Endodermal cell (in vitro differentiated cells): Measurements from ENCODE around the gene ZNF618. TPM values are rescaled to one million over a fixed set of nuclear protein-coding genes. Genes with fewer than 3 reads are reported as not detected.

Experiments
- DNase-seq: peaks from one replicate; pipeline ENCODE4 v3.0.0-alpha.2; 2017
- H3K27ac ChIP-seq: 2 replicates; pipeline ENCODE4 v1.5.1; 2013; ENCODE audit warnings: mild to moderate bottlenecking, low read depth, low read length, moderate library complexity
- H3K27me3 ChIP-seq: 2 replicates; pipeline ENCODE4 v1.6.1; 2013; ENCODE audit warnings: mild to moderate bottlenecking, low read length, moderate library complexity; ENCODE audit not compliant: insufficient read depth, control insufficient read depth, poor library complexity, severe bottlenecking
- H3K36me3 ChIP-seq: 2 replicates; pipeline ENCODE4 v1.7.0; 2013; ENCODE audit warnings: mild to moderate bottlenecking, low read length, moderate library complexity; ENCODE audit not compliant: control insufficient read depth, insufficient read depth
- H3K4me1 ChIP-seq: one replicate; pipeline ENCODE4 v1.7.0; 2013; ENCODE audit warnings: low read length; ENCODE audit not compliant: control insufficient read depth, insufficient read depth
- H3K4me3 ChIP-seq: 2 replicates; pipeline ENCODE4 v1.5.1; 2013; ENCODE audit warnings: mild to moderate bottlenecking, low read length, moderate library complexity
- H3K9ac ChIP-seq: 2 replicates; pipeline ENCODE4 v1.6.1; 2013; ENCODE audit warnings: mild to moderate bottlenecking, low read length, moderate library complexity; ENCODE audit not compliant: poor library complexity, severe bottlenecking; ENCODE audit errors: extremely low read depth
- H3K9me3 ChIP-seq: 2 replicates; pipeline ENCODE4 v1.6.1; 2013; ENCODE audit warnings: mild to moderate bottlenecking, low read length, moderate library complexity; ENCODE audit not compliant: control insufficient read depth
- H3K27ac Mint-ChIP-seq: 2 replicates; pipeline ENCODE4 v1.8.0; 2020; ENCODE audit warnings: mixed read lengths
- H3K27me3 Mint-ChIP-seq: 2 replicates; pipeline ENCODE4 v1.8.0; 2021; ENCODE audit warnings: mild to moderate bottlenecking, mixed read lengths; ENCODE audit not compliant: insufficient read depth
- H3K36me3 Mint-ChIP-seq: 2 replicates; pipeline ENCODE4 v1.8.0; 2020; ENCODE audit warnings: low read depth, mixed read lengths
- H3K4me1 Mint-ChIP-seq: 2 replicates; pipeline ENCODE4 v1.8.0; 2020; ENCODE audit warnings: mixed read lengths
- H3K4me3 Mint-ChIP-seq: 2 replicates; pipeline ENCODE4 v1.8.0; 2020; ENCODE audit warnings: mild to moderate bottlenecking, moderate library complexity, mixed read lengths
- H3K9me3 Mint-ChIP-seq: 2 replicates; pipeline ENCODE4 v1.8.0; 2020; ENCODE audit warnings: mild to moderate bottlenecking, mixed read lengths
- CTCF ChIP-seq: fragments of 200-600 bp; sonication (generic); conservative IDR thresholded peaks from 2 replicates; pipeline ENCODE4 v1.5.0; 2021; ENCODE audit warnings: antibody characterized with exemption, mild to moderate bottlenecking
- WGBS, 2 experiments: methylation state at CpG; one replicate each; pipeline versions ENCODE4 v1.1.5 to v1.1.7; 2013; ENCODE audit warnings: missing lambda C conversion rate in 2 of 2, mixed read lengths in 1 of 2; ENCODE audit not compliant: insufficient coverage in 1 of 2, insufficient read length in 1 of 2; 5-methylcytosine and 5-hydroxymethylcytosine counted together
- total RNA-seq, 2 donors: library from RNA; stranded (reverse); fragmentation: NEBNext Ultra II Directional in 1 of 2; extraction: Animal tissue kit (Norgen Biotek cat#: 25700) in 1 of 2; gene quantifications; 2 replicates in 1 of 2; 3 replicates in 1 of 2; pipeline ENCODE4 v1.2.1, GENCODE V29; 2021

Gene ZNF618
- total RNA-seq, 2 donors from 2014 or later, result 34.5 to 37.5 TPM

DNA sequence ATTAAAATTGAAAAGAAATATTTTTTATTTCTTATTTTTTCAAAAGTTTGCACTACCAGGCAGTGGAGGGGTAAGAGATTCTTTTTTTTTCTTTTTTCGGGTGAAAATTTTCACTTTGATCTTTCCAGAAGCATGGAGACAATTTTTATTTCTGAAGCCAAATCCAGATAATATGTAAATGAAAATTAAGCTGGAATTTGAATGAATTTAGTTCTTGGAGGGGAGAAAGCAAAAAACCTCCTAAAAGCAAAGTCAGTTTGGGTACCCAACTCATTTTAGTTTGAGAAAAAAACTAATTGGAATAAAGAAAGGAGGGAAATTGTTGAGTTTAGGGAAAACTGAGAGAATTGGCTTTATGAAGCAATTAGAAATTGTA, 872 bp downstream of the ZNF618 start:
- Histone ChIP-seq H3K4me3 (peak overlapping the region; percentile 95), H3K27ac (no peak overlapping the region), H3K9me3 (no peaks in the 10 kb centered on the region), H3K27me3 (no peaks in the 10 kb centered on the region), H3K36me3 (no peaks in the 10 kb centered on the region), H3K9ac (peak overlapping the region; percentile 95), H3K4me1 (no peaks in the 10 kb centered on the region)
- Mint-ChIP-seq H3K4me1 (peaks cover 12% of the 10 kb centered on the region), H3K4me3 (peak overlapping the region; percentile 87), H3K27me3 (peaks cover 16% of the 10 kb centered on the region), H3K9me3 (no peaks in the 10 kb centered on the region), H3K27ac (peak overlapping the region; percentile 95), H3K36me3 (peaks cover 5% of the 10 kb centered on the region)
- TF ChIP-seq CTCF, result no peak
- 0% methylated on average over 1 of the region's 1 CpG for WGBS, 2 experiments
- no peak for DNase-seq

GRCh38 chr9:113879318-113879717, 3.2 kb downstream of the ZNF618 start:
- H3K27ac Mint-ChIP-seq, result no peak overlapping the region

DNA sequence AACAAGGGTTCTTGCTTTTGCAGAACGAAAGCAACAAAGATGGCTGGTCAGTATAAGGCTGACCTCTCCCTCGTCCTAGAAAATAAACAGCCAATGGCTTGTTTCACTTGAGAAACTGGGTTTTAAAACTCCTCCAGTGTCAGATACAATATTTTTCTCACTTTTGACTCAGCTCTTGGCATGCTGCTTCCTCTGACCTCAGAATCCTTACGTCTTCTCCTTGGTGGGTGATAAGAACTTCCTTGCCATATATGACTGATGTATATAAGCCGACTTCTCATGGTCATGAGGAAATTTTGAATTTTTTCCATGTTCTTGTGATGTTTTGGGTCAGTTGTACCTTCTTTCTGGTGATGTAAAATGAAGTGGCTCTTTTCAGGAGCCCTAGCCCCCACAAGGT, 3.8 kb downstream of the ZNF618 start:
- H3K9ac ChIP-seq, result no peak overlapping the region
- H3K27ac Mint-ChIP-seq, result no peak overlapping the region

More at GRCh38 chr9:113879318-113879717, 3.2 kb downstream of the ZNF618 start:
- Mint-ChIP-seq H3K4me3 (no peak overlapping the region), H3K4me1 (peaks cover 25% of the 10 kb centered on the region), H3K36me3 (peaks cover 5% of the 10 kb centered on the region), H3K27me3 (peaks cover 2% of the 10 kb centered on the region), H3K9me3 (no peaks in the 10 kb centered on the region)
- Histone ChIP-seq H3K27ac (no peak overlapping the region), H3K4me3 (no peak overlapping the region), H3K27me3 (no peaks in the 10 kb centered on the region), H3K4me1 (no peaks in the 10 kb centered on the region), H3K9me3 (no peaks in the 10 kb centered on the region), H3K9ac (no peak overlapping the region), H3K36me3 (no peaks in the 10 kb centered on the region)
- no peak for TF ChIP-seq CTCF
- 91 to 100% methylated on average over 2 to 4 of the region's 4 CpGs for WGBS, 2 experiments
- no peak for DNase-seq

More for the DNA sequence above, 3.8 kb downstream of the ZNF618 start:
- Histone ChIP-seq H3K36me3 (no peaks in the 10 kb centered on the region), H3K4me1 (no peaks in the 10 kb centered on the region), H3K4me3 (no peak overlapping the region), H3K27ac (no peak overlapping the region), H3K27me3 (no peaks in the 10 kb centered on the region), H3K9me3 (no peaks in the 10 kb centered on the region)
- TF ChIP-seq CTCF, result no peak
- no peaks in the 10 kb centered on the region for H3K9me3 Mint-ChIP-seq
- H3K27me3 Mint-ChIP-seq, result peaks cover under 1% of the 10 kb centered on the region
- H3K36me3 Mint-ChIP-seq, result peaks cover 5% of the 10 kb centered on the region
- peaks cover 29% of the 10 kb centered on the region for H3K4me1 Mint-ChIP-seq
- WGBS, 2 experiments, result 93 to 94% methylated on average over 2 to 4 of the region's 4 CpGs
- DNase-seq, result no peak
- H3K4me3 Mint-ChIP-seq, result no peak overlapping the region
